UCSD-AML1 (cell line): ENCODE measurements around the gene KSR2.

ENCODE experiments used
- DNase-seq: peaks from one replicate; lab custom pipeline; 2025; ENCODE audit not compliant: unreplicated experiment; lab: John Stamatoyannopoulos, UW

The KSR2 gene

GRCh38 chr12:117968151-117968789, 520 bp downstream of the KSR2 start:
- no peak for DNase-seq

DNA sequence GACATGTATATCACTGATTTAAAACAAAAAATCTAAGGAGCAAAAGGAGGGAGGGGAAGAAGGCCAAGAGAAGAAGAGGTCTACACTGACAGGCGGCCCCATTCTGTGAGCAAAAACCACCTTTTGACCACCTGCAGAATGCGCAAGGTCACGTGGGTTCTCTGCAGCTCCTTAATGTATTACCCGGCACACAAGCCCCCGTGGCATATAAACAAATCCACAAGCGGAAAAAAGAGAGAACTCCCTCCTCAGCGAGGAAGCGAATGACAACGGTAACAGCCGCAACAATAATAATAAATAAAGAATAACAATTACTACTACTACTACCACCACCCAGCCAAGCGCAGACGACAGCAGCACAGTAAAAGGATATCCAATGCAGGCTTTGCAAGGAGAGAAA, 1.3 kb downstream of the KSR2 start:
- no peak for DNase-seq

GRCh38 chr12:117967043-117967442, 1.7 kb downstream of the KSR2 start:
- DNase-seq: no peak

GRCh38 chr12:117966511-117966910, 2.3 kb downstream of the KSR2 start:
- no peak for DNase-seq

GRCh38 chr12:117963836-117964235, 5.0 kb downstream of the KSR2 start:
- DNase-seq: no peak

DNA sequence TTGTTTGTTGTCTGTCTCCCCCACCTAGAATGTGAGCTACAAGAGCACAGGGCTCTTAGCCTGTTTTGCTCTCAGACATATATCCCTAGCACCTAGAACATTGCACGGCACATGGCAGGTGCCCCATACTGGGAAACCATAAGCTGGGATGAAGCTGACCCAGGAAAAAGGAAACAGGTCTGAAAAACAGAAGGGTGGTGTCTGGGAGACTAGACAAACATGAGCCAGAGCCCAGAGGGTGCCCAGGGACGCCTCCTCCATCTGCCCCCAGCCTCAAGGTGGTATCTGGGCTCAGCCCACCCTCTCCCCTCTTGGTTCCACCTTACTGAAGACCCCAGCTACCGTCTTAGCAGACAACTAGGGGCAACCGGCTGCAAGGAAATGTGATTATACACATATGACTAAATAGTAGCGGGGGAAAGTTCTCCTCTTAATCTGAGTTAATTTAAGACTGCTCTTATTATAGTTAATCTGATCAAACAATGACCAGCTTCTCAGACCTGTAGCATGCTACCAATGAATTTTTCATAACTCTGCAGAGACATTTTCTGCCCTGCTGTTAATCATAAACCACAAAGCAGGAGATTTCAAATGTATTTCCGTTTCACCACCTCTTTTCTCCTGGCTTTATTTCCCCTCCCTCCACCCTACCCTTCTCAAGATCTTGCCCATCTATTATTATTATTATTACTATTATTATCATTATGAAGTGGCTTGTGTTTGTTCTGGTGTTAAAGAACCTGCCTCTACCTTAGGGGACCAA, 31.9 kb downstream of the KSR2 start:
- DNase-seq: no peak

- no peak for DNase-seq
Observed at GRCh38 chr12:117933545-117933944, 35.2 kb downstream of the KSR2 start.

DNA sequence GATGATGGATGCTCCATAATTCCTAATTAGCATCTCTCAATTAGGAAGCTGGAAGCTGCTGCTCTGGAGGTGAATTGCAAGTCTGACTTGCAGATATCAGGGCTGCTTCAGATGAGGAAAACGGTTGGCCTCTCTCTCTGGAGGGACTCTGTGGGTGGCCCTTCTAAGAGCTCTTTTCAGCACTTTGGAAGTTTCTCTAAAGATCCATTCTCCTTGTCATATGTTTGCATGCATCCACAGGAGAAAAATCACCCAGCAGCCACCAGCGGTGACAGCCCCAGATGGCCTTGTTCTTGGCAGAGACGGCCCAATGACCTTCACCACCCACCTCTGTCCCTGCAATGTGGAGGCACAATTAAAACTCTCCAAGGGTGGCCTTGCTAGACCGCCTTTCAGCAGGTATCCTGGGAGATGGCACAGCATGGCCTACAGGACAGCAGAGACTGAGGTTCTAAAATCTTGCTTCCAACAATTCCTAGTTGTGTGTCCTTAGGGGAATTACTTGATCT, 42.3 kb downstream of the KSR2 start:
- DNase-seq: no peak

- no peak for DNase-seq
Observed at GRCh38 chr12:117921929-117922777, 46.6 kb downstream of the KSR2 start.

DNA sequence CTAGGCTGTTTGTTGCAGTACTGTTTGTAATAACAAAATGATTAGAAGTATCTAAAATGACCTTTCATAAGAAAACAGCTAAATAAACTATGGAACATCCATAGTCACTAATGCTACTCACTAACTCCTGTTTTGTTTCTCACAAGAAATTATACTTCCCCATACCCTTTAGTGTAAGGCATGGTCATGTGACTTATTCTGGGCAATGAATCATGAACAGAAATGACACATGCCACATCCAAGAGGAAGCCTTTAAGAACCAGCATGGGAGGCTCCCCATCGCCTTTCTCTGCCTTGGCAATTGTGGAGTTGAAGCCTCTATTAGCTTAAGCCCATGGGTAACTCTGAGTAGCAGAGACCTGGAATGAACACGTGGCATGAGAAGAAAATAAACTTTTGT, 49.3 kb downstream of the KSR2 start:
- DNase-seq: no peak

DNA sequence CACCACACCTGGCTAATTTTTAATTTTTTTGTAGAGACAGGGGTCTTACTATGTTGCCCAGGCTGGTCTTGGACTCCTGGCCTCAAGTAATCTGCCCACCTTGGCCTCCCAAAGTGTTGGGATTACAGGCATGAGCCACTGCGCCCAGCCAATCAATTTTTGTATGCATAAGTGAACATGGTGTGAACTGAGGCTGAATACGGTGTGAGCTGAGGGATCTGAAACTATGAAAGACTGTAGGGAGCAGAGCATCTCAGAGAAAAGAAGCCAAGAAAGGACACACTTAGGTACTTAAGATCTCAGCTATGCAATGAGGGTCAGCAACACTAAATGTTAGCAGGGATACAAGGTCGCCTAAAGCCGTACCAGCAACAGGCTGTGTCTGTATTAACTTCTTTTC, 54.1 kb downstream of the KSR2 start:
- DNase-seq: no peak

- DNase-seq: no peak
Observed at GRCh38 chr12:117912756-117913155, 56.0 kb downstream of the KSR2 start.

- DNase-seq: no peak
Observed at GRCh38 chr12:117908411-117908810, 60.4 kb downstream of the KSR2 start.

- DNase-seq: no peak
Observed at GRCh38 chr12:117907108-117907689, 61.6 kb downstream of the KSR2 start.

GRCh38 chr12:117904051-117904450, 64.7 kb downstream of the KSR2 start:
- DNase-seq: no peak

DNA sequence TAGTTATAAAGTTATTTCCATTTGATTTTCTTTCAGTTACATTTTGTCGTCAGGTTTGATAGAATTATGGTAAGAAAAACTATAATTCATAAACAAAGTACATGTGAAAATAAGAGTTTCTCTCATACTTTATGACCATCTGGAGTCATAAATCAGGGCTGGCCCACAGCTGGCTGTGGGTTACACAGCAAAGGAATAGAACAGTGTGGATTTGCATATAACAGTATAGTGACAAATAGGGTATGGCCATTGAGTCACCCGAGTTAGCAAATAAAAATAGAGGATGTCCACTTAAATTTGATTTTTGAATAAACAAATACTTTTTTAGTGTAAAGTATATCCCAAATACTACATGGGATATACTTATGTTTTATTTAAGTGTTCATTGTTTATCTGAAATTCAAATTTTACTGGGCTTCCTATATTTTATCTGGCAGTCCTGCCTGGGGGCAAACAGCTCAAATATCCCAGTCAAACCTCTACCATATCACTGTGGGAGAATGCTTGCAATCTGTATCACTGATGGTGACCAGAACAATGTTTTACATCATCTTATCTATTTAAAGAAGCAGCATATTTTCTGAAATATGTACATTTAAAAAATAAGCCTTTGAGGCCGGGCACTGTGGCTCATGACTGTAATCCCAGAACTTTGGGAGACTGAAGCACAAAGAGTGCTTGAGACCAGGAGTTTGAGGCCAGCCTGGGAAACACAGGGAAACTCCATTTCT, 65.5 kb downstream of the KSR2 start:
- no peak for DNase-seq

- no peak for DNase-seq
Observed at GRCh38 chr12:117901631-117902030, 67.2 kb downstream of the KSR2 start.

DNA sequence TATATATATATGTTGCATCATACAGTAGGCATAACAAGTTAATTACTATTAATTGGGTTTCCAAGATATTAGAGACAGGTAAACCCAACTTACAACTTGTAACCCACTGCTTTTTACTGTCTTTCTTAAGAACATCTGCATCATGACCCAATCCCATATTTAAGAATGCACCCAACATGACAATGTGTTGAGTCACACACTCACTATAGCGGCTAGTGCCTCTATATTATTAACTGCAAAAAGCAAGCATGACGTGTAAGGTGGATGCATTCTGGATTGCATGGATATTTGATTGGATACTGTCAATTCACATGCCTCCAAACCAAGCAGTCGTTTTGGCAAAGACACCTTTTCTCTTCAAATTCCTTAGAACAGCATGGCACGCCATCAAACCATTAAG, 68.2 kb downstream of the KSR2 start:
- no peak for DNase-seq

DNA sequence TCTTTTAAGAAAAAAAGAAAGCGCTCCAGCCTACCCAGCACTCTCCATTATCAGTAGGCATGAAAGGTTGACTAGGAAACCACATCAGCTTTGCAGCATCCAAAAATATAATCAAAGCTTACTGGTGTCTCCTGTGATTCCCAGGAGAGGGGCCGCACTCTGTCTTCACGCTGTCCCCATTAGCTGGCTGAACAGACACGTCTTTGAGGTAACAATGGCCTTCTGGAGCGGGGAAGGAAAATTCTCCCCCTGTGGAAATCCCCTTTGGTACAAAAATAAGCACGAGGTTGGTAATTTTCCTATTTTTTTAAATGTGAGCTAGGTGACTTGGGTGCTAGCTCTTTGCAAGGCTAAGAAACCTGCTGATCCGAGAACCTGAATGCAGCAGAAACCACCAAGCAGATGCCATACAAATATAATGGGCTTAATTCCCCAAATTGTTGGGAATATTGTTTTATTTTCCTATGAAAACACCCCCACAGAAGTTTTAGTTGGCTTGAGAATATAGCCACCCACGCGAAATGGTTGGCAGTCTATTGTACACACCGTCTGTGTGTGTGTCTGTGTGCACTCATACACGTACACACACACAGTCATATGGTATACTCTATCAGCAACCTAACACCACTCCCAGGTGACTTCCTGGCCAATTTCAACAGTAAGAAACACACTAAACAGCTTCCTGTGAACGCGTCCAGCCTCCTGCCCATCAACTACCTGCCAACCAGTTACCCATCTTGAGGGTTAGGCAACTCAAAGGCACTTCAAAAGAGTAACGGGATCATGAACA, 71.2 kb downstream of the KSR2 start:
- DNase-seq: no peak

DNA sequence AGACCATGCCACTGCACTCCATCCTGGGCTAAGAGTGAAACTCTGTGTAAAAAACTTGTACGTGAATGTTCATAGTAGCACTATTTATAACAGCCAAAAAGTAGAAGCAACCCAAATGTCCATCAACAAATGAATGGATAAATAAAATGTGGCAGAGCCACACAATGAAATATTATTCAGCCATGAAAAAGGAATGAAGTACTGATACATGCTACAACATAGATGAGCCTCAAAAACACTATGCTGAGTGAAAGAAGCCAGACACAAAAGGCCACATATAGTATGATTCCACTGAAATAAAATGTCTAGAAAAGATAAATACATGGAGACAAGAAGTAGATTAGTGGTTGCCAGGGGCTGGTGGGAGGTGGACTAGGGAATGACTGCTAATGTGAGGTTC, 72.8 kb downstream of the KSR2 start:
- DNase-seq: no peak
